ENCODE results near the gene IYD.

Gene IYD

GRCh38 chr6:150416128-150416527 lies 47.3 kb downstream of the IYD start:
- Histone ChIP-seq H3K9ac (ENCODE audit: low read length) (no peak overlapping the region), H3K36me3 (ENCODE audit: control insufficient read depth, insufficient read depth, low read length) (no peaks in the 10 kb centered on the region), H3K4me1 (ENCODE audit: control insufficient read depth, insufficient read depth, low read length) (no peaks in the 10 kb centered on the region), H3K4me3 (ENCODE audit: low read depth, low read length) (no peak overlapping the region), H3K27ac (ENCODE audit: low read depth, low read length) (no peak overlapping the region), H3K9me3 (ENCODE audit: control insufficient read depth, insufficient read depth, low read depth, low read length) (0 out of 2 replicates have a peak, but pooled peaks cover 2% of the 10 kb centered on the region), H3K27me3 (ENCODE audit: control insufficient read depth, insufficient read depth, low read length) (peaks cover 3% of the 10 kb centered on the region; the same call in 1 of the 2 replicates)

GRCh38 chr6:150417250-150417649 lies 48.4 kb downstream of the IYD start:
- Histone ChIP-seq H3K36me3 (ENCODE audit: control insufficient read depth, insufficient read depth, low read length) (no peaks in the 10 kb centered on the region), H3K4me3 (ENCODE audit: low read depth, low read length) (no peak overlapping the region), H3K9me3 (ENCODE audit: control insufficient read depth, insufficient read depth, low read depth, low read length) (0 out of 2 replicates have a peak, but pooled peaks cover 2% of the 10 kb centered on the region), H3K27me3 (ENCODE audit: control insufficient read depth, insufficient read depth, low read length) (peaks cover 3% of the 10 kb centered on the region; the same call in 1 of the 2 replicates), H3K4me1 (ENCODE audit: control insufficient read depth, insufficient read depth, low read length) (no peaks in the 10 kb centered on the region), H3K9ac (ENCODE audit: low read length) (no peak overlapping the region), H3K27ac (ENCODE audit: low read depth, low read length) (no peak overlapping the region)

GRCh38 chr6:150417899-150418826 lies 49.4 kb downstream of the IYD start:
- peak overlapping the region; percentile 36 for H3K9ac ChIP-seq (ENCODE audit: low read length)
- no peaks in the 10 kb centered on the region for H3K36me3 ChIP-seq (ENCODE audit: control insufficient read depth, insufficient read depth, low read length)
- no peak overlapping the region for H3K27ac ChIP-seq (ENCODE audit: low read depth, low read length)
- peaks cover 3% of the 10 kb centered on the region; the same call in 1 of the 2 replicates for H3K27me3 ChIP-seq (ENCODE audit: control insufficient read depth, insufficient read depth, low read length)
- no peak overlapping the region for H3K4me3 ChIP-seq (ENCODE audit: low read depth, low read length)
- H3K4me1 ChIP-seq (ENCODE audit: control insufficient read depth, insufficient read depth, low read length) = no peaks in the 10 kb centered on the region
- H3K9me3 ChIP-seq (ENCODE audit: control insufficient read depth, insufficient read depth, low read depth, low read length) = 0 out of 2 replicates have a peak, but pooled peaks cover 2% of the 10 kb centered on the region

GRCh38 chr6:150418827-150419594 lies 50.2 kb downstream of the IYD start:
- Histone ChIP-seq H3K9me3 (ENCODE audit: control insufficient read depth, insufficient read depth, low read depth, low read length) (peaks cover 2% of the 10 kb centered on the region; the same call in 1 of the 2 replicates), H3K36me3 (ENCODE audit: control insufficient read depth, insufficient read depth, low read length) (no peaks in the 10 kb centered on the region), H3K4me3 (ENCODE audit: low read depth, low read length) (0 out of 2 replicates have a peak overlapping the region, but pooled peaks have one; percentile 7), H3K9ac (ENCODE audit: low read length) (no peak overlapping the region), H3K27me3 (ENCODE audit: control insufficient read depth, insufficient read depth, low read length) (peaks cover 3% of the 10 kb centered on the region; the same call in 1 of the 2 replicates), H3K27ac (ENCODE audit: low read depth, low read length) (no peak overlapping the region), H3K4me1 (ENCODE audit: control insufficient read depth, insufficient read depth, low read length) (no peaks in the 10 kb centered on the region)

GRCh38 chr6:150420428-150420827 lies 51.6 kb downstream of the IYD start:
- H3K9me3 ChIP-seq (ENCODE audit: control insufficient read depth, insufficient read depth, low read depth, low read length) = peaks cover 10% of the 10 kb centered on the region; the same call in 1 of the 2 replicates
- H3K27ac ChIP-seq (ENCODE audit: low read depth, low read length) = no peak overlapping the region
- no peak overlapping the region for H3K4me3 ChIP-seq (ENCODE audit: low read depth, low read length)
- no peaks in the 10 kb centered on the region for H3K4me1 ChIP-seq (ENCODE audit: control insufficient read depth, insufficient read depth, low read length)
- H3K36me3 ChIP-seq (ENCODE audit: control insufficient read depth, insufficient read depth, low read length) = no peaks in the 10 kb centered on the region
- H3K9ac ChIP-seq (ENCODE audit: low read length) = no peak overlapping the region
- peaks cover 3% of the 10 kb centered on the region; the same call in 1 of the 2 replicates for H3K27me3 ChIP-seq (ENCODE audit: control insufficient read depth, insufficient read depth, low read length)

- H3K27ac ChIP-seq (ENCODE audit: low read depth, low read length) = no peak overlapping the region
- no peak overlapping the region for H3K4me3 ChIP-seq (ENCODE audit: low read depth, low read length)
- H3K36me3 ChIP-seq (ENCODE audit: control insufficient read depth, insufficient read depth, low read length) = no peaks in the 10 kb centered on the region
- peaks cover 14% of the 10 kb centered on the region; the same call in 1 of the 2 replicates for H3K9me3 ChIP-seq (ENCODE audit: control insufficient read depth, insufficient read depth, low read depth, low read length)
- no peaks in the 10 kb centered on the region for H3K4me1 ChIP-seq (ENCODE audit: control insufficient read depth, insufficient read depth, low read length)
- no peaks in the 10 kb centered on the region for H3K27me3 ChIP-seq (ENCODE audit: control insufficient read depth, insufficient read depth, low read length)
- no peak overlapping the region for H3K9ac ChIP-seq (ENCODE audit: low read length)
Observed at GRCh38 chr6:150420926-150421325, 52.1 kb downstream of the IYD start.

GRCh38 chr6:150425508-150425907 lies 56.7 kb downstream of the IYD start:
- Histone ChIP-seq H3K27me3 (ENCODE audit: control insufficient read depth, insufficient read depth, low read length) (no peaks in the 10 kb centered on the region), H3K9ac (ENCODE audit: low read length) (no peak overlapping the region), H3K9me3 (ENCODE audit: control insufficient read depth, insufficient read depth, low read depth, low read length) (peaks cover 12% of the 10 kb centered on the region; the same call in 1 of the 2 replicates), H3K4me1 (ENCODE audit: control insufficient read depth, insufficient read depth, low read length) (no peaks in the 10 kb centered on the region), H3K27ac (ENCODE audit: low read depth, low read length) (no peak overlapping the region), H3K4me3 (ENCODE audit: low read depth, low read length) (no peak overlapping the region), H3K36me3 (ENCODE audit: control insufficient read depth, insufficient read depth, low read length) (no peaks in the 10 kb centered on the region)

GRCh38 chr6:150426198-150426597 lies 57.4 kb downstream of the IYD start:
- Histone ChIP-seq H3K4me1 (ENCODE audit: control insufficient read depth, insufficient read depth, low read length) (no peaks in the 10 kb centered on the region), H3K9ac (ENCODE audit: low read length) (no peak overlapping the region), H3K27ac (ENCODE audit: low read depth, low read length) (no peak overlapping the region), H3K4me3 (ENCODE audit: low read depth, low read length) (no peak overlapping the region), H3K36me3 (ENCODE audit: control insufficient read depth, insufficient read depth, low read length) (no peaks in the 10 kb centered on the region), H3K9me3 (ENCODE audit: control insufficient read depth, insufficient read depth, low read depth, low read length) (peaks cover 12% of the 10 kb centered on the region; the same call in 1 of the 2 replicates), H3K27me3 (ENCODE audit: control insufficient read depth, insufficient read depth, low read length) (no peaks in the 10 kb centered on the region)

GRCh38 chr6:150427037-150427602 lies 58.3 kb downstream of the IYD start:
- no peak overlapping the region for H3K9ac ChIP-seq (ENCODE audit: low read length)
- H3K27ac ChIP-seq (ENCODE audit: low read depth, low read length) = no peak overlapping the region
- no peaks in the 10 kb centered on the region for H3K27me3 ChIP-seq (ENCODE audit: control insufficient read depth, insufficient read depth, low read length)
- H3K9me3 ChIP-seq (ENCODE audit: control insufficient read depth, insufficient read depth, low read depth, low read length) = peaks cover 12% of the 10 kb centered on the region; the same call in 1 of the 2 replicates
- H3K4me3 ChIP-seq (ENCODE audit: low read depth, low read length) = no peak overlapping the region
- H3K4me1 ChIP-seq (ENCODE audit: control insufficient read depth, insufficient read depth, low read length) = no peaks in the 10 kb centered on the region
- no peaks in the 10 kb centered on the region for H3K36me3 ChIP-seq (ENCODE audit: control insufficient read depth, insufficient read depth, low read length)

- H3K36me3 ChIP-seq (ENCODE audit: control insufficient read depth, insufficient read depth, low read length) = no peaks in the 10 kb centered on the region
- no peak overlapping the region for H3K27ac ChIP-seq (ENCODE audit: low read depth, low read length)
- H3K27me3 ChIP-seq (ENCODE audit: control insufficient read depth, insufficient read depth, low read length) = no peaks in the 10 kb centered on the region
- H3K4me3 ChIP-seq (ENCODE audit: low read depth, low read length) = no peak overlapping the region
- H3K9me3 ChIP-seq (ENCODE audit: control insufficient read depth, insufficient read depth, low read depth, low read length) = peaks cover 12% of the 10 kb centered on the region; the same call in 1 of the 2 replicates
- H3K9ac ChIP-seq (ENCODE audit: low read length) = no peak overlapping the region
- H3K4me1 ChIP-seq (ENCODE audit: control insufficient read depth, insufficient read depth, low read length) = no peaks in the 10 kb centered on the region
Observed at GRCh38 chr6:150427843-150428242, 59.0 kb downstream of the IYD start.

Measured in HUES6 (cell line).